COLO668 (cell line): ENCODE measurements around the gene TTLL10.

Experiments used
- DNase-seq: peaks from one replicate; lab custom pipeline; 2025; ENCODE audit not compliant: unreplicated experiment; lab: John Stamatoyannopoulos, UW

Gene TTLL10, protein sequence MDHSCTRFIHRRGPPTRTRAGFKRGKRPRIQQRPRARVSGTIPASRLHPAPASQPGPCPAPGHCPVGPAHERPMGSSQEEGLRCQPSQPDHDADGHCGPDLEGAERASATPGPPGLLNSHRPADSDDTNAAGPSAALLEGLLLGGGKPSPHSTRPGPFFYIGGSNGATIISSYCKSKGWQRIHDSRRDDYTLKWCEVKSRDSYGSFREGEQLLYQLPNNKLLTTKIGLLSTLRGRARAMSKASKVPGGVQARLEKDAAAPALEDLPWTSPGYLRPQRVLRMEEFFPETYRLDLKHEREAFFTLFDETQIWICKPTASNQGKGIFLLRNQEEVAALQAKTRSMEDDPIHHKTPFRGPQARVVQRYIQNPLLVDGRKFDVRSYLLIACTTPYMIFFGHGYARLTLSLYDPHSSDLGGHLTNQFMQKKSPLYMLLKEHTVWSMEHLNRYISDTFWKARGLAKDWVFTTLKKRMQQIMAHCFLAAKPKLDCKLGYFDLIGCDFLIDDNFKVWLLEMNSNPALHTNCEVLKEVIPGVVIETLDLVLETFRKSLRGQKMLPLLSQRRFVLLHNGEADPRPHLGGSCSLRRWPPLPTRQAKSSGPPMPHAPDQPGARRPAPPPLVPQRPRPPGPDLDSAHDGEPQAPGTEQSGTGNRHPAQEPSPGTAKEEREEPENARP

GRCh38 chr1:1173793-1174415 is at the start of gene TTLL10:
Gene TTLL10, plus strand, starts transcription at chr1:1173880. Its CDS starts 5,336 bp downstream, at chr1:1179216.
- peak; percentile 66 for DNase-seq

- no peak for DNase-seq
These were observed 49.2 kb upstream of the TTLL10 start for GRCh38 chr1:1124508-1124785.

- peak; percentile 78 for DNase-seq
These were observed 48.7 kb upstream of the TTLL10 start for GRCh38 chr1:1124786-1125642.

- DNase-seq, result no peak
These were observed 47.7 kb upstream of the TTLL10 start for GRCh38 chr1:1125945-1126344.

GRCh38 chr1:1127551-1128451 is 45.9 kb upstream of the TTLL10 start:
- DNase-seq, result no peak

- no peak for DNase-seq
These were observed 45.1 kb upstream of the TTLL10 start for GRCh38 chr1:1128454-1129139.

DNA sequence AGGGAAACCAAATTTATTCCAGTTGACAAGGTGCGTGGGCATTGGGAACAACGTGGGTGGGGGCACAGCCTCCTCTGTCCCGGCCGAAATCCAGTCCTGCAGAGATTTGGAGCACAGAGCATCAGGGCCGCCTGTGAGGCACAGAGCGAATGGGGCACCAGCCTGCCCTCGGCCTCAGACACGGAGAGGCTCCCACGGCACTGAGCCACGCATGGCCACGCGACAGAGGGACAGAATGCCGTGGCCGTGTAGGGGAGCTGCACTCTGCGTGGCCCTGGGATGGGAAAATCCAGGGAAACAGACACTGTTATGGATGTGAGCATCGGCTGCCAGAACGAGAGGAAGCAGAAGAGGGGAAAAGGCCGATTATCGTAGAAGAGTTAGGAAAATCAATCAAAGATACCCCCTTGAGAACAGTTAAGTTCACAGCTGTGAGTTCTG is 44.3 kb upstream of the TTLL10 start:
- DNase-seq, result no peak

DNA sequence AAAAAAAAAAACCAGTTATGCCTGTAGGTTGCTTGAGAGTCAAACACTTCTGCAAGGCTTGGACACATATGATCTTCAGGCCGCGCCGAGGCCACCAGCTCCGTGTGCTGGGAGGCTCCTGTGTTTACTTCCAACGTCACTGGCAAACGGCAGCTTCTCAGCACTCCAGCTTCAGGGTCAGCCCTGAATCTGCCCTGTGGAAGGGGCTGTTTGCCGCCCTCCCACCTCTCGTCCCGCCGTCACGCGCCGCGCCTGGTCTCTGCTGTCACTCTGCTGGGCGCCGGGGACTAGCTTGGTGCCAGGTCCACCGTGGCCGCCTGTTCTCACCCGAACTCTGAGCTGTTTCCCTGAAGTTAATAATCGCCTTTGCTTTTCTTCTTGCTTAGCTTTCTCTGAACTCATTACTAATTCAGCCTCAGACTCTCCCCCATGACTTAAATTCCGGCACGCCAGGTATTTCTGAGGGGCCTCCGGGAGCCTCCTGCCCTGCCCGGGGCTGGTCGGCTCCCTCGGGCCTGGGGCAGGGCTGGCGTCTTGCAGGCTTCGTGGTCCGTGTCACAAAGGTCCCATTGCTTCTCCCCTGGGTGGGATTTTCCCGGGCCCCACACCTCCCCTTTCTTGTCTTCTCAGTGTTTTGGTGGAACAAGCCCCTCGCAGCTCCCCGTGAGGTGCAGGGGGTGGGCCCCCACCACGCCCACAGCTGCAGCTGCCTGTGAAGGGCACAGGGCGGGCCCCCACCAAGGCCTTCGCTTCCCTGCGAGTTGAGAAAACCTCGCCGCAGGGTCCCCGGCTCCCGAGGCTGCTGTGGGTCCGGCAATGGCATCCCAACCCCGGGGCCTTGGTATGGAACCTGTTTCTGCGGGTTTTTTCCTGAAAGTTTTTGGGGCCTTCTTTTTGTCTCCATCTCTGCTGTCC is 43.2 kb upstream of the TTLL10 start:
- DNase-seq, result no peak

DNA sequence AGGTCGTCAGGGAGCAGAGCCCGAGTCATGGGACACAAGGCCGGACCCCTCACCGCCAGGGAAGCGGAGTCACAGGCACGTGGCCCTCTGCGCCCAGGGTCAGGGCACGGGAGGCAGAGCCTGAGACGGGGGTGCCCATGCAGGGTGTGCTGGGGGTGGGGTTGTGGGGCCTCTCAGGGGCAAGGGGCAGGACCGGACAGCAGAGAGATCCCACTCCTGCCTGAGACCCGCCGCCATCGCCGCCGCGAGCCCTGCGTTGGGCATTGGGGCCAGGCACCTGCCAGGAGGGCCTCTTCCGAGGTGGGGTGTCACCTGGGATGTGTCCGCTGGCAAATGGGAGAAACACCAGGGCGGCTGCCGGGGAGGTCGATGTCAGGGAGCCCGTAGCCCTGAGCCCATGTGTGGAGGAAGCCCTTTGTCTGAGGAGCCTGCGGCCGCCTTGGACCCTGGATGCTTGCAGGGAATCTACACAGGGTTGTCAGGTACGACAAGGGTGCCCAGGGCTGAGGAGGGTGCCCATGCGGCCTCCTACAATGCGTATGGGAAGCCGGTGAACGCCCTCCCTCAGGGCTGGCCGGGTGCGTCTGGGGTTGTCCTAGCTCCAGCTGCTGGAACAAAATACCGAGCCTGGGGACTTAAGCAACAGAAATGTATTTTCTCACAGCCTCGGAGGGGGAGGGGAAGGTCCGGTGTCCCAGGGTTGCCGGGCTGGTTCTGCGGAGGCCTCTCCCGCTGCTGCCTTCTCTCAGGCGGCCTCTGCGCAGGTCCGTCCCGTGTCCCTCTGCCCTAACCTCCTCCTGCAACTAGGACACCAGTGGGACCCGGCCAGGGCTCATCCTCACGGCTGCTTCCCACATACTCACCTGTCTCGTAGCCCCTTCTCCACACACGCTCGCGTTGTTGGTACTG is 41.4 kb upstream of the TTLL10 start:
- DNase-seq, result no peak

DNA sequence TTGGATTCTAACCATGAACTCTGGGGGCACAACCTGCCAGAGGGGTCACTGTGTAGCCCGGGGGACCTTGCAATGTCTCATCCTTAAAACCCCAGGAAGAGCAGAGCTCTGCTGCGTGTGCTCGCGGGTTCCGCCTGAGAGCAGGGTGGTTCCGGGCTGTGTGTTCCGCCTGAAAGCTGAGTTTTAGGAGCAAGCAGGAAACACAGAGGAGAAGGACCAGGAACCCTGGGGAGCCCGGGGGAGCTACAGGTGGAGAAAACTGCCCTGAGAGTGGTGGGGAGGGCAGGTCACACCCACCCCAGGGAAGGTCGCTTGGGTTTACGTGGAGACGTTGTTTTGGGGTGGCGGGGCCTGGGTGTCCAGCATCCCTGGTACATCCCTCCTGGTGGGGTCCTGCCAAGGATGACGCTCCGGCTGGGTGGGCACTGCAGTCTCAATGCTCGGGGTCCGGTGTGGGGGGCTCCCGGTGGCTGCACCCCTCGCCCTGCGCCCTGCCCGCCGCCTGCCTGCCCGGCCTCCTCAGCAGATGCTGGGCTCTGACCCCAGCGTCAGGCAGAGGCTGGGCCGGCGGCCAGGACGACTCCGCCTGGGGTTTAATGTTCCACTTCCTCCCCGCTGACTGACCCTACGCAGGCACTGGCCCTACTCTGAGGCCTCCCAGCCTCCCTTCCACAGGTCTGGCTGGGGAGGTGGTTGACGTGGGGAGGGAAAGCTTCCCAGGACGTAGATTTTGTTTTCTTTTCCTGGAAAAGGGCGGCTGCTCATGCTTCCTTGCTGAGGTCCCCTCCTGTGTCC is 40.5 kb upstream of the TTLL10 start:
- no peak for DNase-seq

DNA sequence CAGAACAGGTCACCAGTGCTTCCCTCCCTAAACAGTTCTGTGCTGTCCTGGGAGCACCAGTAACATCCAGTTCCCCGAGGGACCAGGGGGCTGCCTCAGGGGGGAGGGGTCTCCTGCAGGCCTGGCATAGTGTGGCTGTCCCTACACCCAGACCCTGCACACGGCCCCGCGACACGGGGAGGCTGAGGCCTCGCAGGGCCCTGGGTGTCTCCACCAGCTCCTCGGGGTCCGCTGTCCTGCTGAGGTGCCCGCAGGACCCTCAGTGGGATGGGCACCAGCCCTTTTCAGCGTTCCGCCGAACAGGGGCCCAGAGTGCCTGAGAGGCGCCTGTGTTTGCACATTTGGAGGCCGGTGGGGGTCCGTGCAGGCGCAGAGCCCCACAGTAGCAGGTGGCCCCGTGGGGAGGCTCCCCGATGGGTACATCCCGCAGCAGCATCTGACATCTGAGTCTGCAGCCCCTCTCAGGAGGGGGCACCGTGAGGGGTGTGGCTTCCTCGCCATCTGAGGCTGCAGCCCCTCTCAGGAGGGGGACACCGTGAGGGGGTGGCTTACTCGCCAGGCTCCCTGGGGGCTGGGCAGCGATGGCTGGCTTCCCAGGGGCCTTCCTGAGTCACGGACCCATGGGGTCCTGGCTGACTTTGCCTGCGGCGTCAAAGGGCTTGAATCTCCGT is 39.2 kb upstream of the TTLL10 start:
- DNase-seq, result no peak

DNA sequence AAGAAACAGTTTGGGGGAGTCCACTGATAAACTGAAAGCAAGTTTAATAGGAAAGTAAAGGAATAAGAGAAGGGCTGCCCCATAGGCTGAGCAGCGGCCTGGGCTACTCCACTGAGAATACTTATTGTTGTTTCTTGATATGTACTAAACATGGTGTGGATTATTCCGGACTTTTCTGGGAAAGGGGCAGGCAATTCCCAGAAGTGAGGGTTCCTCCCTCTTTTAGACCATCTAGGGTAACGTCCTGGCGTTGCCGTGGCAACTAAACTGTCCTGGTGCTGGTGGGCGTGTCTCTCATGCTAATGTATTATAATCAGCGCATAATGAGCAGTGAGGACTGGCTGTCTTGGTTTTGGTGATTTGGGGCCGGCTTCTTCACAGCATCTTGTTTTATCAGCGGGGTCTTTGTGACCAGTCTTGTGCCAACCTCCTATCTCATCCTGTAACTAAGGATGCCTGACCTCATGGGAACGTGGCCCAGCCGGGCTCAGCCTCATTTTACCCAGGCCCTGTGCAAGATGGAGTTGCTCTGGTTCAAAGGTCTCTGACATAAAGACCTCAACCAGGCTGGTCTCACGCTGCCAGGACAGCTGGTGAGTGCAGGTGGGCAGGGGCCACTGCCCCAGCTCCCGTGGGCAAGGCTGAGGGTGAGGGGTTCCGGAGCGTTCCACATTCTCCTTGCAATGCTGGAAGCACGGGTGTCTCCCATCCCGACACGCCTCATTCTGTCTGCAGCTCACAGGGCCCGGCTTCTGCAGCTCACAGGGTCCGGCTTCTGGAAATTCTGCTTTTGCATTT is 38.1 kb upstream of the TTLL10 start:
- DNase-seq, result peak; percentile 54

- peak; percentile 100 for DNase-seq
These were observed 37.0 kb upstream of the TTLL10 start for GRCh38 chr1:1136547-1137230.

GRCh38 chr1:1137256-1138045 is 36.2 kb upstream of the TTLL10 start:
- DNase-seq, result peak; percentile 96
